HEK293 (cell line): Measurements from ENCODE around the gene SRSF11.
A peak's percentile ranks its signal among the peaks of the same experiment; 100 is the strongest.

ENCODE experiments used
- CTCF ChIA-PET: fragments of 350-600 bp; formaldehyde crosslinking; extraction: SDS; loops from one replicate; lab custom pipeline; 2021; ENCODE audit warnings: antibody characterized with exemption; lab: Yijun Ruan, JAX
- POLR2A ChIA-PET: fragments of 300-600 bp; formaldehyde crosslinking; extraction: SDS; loops from one replicate; lab custom pipeline; 2020; ENCODE audit warnings: antibody characterized with exemption, inconsistent platforms; lab: Yijun Ruan, JAX
- H3K27ac ChIP-seq: fragments of 200-500 bp; sonication (Bioruptor generic); 2 replicates; pipeline ENCODE4 v1.5.1; 2014; ENCODE audit warnings: low read depth, low read length, control low read depth, inconsistent platforms; ENCODE audit errors: extremely low read depth
- H3K36me3 ChIP-seq, 2 experiments: fragments of 200-500 bp in 1 of 2; sonication (Bioruptor generic) in 1 of 2; 1 replicate in 1 of 2; 2 replicates in 1 of 2; pipeline ENCODE4 v1.5.1; 2014 to 2017; ENCODE audit warnings: inconsistent platforms in 2 of 2, low read length in 2 of 2; ENCODE audit not compliant: control insufficient read depth in 2 of 2, insufficient read depth in 1 of 2
- H3K4me1 ChIP-seq: fragments of 200-500 bp; sonication (Bioruptor generic); 2 replicates; pipeline ENCODE4 v1.5.1; 2014; ENCODE audit warnings: mild to moderate bottlenecking, low read length, inconsistent platforms; ENCODE audit not compliant: control insufficient read depth, insufficient read depth
- H3K4me3 ChIP-seq: 2 replicates; pipeline ENCODE4 v1.5.1; 2011; ENCODE audit warnings: low read depth, mild to moderate bottlenecking, control low read depth, low read length, moderate library complexity
- H3K9me3 ChIP-seq: fragments of 200-500 bp; sonication (Bioruptor generic); 2 replicates; pipeline ENCODE4 v1.5.1; 2014; ENCODE audit warnings: low read depth, low read length, inconsistent platforms; ENCODE audit not compliant: control insufficient read depth, insufficient read depth
- GLIS1 ChIP-seq: fragments of 450-650 bp; formaldehyde crosslinking; IDR thresholded peaks from 2 replicates; pipeline ENCODE4 v1.5.1; 2016; ENCODE audit warnings: missing biosample characterization, missing genetic modification characterization
- OSR2 ChIP-seq: fragments of 450-650 bp; formaldehyde crosslinking; IDR thresholded peaks from 2 replicates; pipeline ENCODE4 v1.5.1; 2016; ENCODE audit warnings: missing biosample characterization, missing genetic modification characterization
- PRDM6 ChIP-seq: fragments of 450-650 bp; formaldehyde crosslinking; IDR thresholded peaks from 2 replicates; pipeline ENCODE4 v1.5.1; 2017; ENCODE audit warnings: missing biosample characterization, missing genetic modification characterization
- ZFP69B ChIP-seq: fragments of 450-650 bp; formaldehyde crosslinking; IDR thresholded peaks from 2 replicates; pipeline ENCODE4 v1.5.1; 2016; ENCODE audit warnings: missing biosample characterization, missing genetic modification characterization
- ZNF292 ChIP-seq: fragments of 450-650 bp; formaldehyde crosslinking; IDR thresholded peaks from 2 replicates; pipeline ENCODE4 v1.5.1; 2016; ENCODE audit warnings: low read depth, missing biosample characterization, missing genetic modification characterization, borderline replicate concordance
- ZNF324 ChIP-seq: fragments of 450-650 bp; formaldehyde crosslinking; IDR thresholded peaks from 2 replicates; pipeline ENCODE4 v1.5.1; 2016; ENCODE audit warnings: missing biosample characterization, missing genetic modification characterization
- ZNF350 ChIP-seq: fragments of 450-650 bp; formaldehyde crosslinking; IDR thresholded peaks from 2 replicates; pipeline ENCODE4 v1.5.0; 2017; ENCODE audit warnings: missing biosample characterization, mild to moderate bottlenecking, missing genetic modification characterization
- ZNF362 ChIP-seq: fragments of 450-650 bp; formaldehyde crosslinking; IDR thresholded peaks from 2 replicates; pipeline ENCODE4 v1.5.1; 2016; ENCODE audit warnings: missing biosample characterization, missing genetic modification characterization
- ZNF394 ChIP-seq: fragments of 450-650 bp; formaldehyde crosslinking; IDR thresholded peaks from 2 replicates; pipeline ENCODE4 v1.5.1; 2016; ENCODE audit warnings: missing biosample characterization, missing genetic modification characterization, mild to moderate bottlenecking, moderate library complexity, borderline replicate concordance
- ZNF426 ChIP-seq: fragments of 450-650 bp; formaldehyde crosslinking; IDR thresholded peaks from 2 replicates; pipeline ENCODE4 v1.5.1; 2017; ENCODE audit warnings: missing biosample characterization, missing genetic modification characterization, mild to moderate bottlenecking, inconsistent platforms, moderate library complexity
- ZNF544 ChIP-seq: fragments of 450-650 bp; formaldehyde crosslinking; IDR thresholded peaks from 2 replicates; pipeline ENCODE4 v1.5.0; 2017; ENCODE audit warnings: missing biosample characterization, missing genetic modification characterization
- ZNF626 ChIP-seq: fragments of 450-650 bp; sonication (Bioruptor Pico); formaldehyde crosslinking; IDR thresholded peaks from 2 replicates; pipeline ENCODE4 v1.5.1; 2018; ENCODE audit warnings: missing biosample characterization, missing genetic modification characterization, inconsistent platforms
- ZNF76 ChIP-seq: fragments of 450-650 bp; formaldehyde crosslinking; IDR thresholded peaks from 2 replicates; pipeline ENCODE4; 2016; ENCODE audit warnings: low read depth, missing biosample characterization, missing genetic modification characterization, borderline replicate concordance
- ZNF785 ChIP-seq: fragments of 450-650 bp; formaldehyde crosslinking; IDR thresholded peaks from 2 replicates; pipeline ENCODE4 v1.5.1; 2016; ENCODE audit warnings: missing biosample characterization, missing genetic modification characterization
- ZNF843 ChIP-seq: fragments of 450-650 bp; formaldehyde crosslinking; IDR thresholded peaks from 2 replicates; pipeline ENCODE4 v1.5.1; 2016; ENCODE audit warnings: missing biosample characterization, missing genetic modification characterization
- TF ChIP-seq, protein P1 (sequence below): fragments of 450-650 bp; formaldehyde crosslinking; IDR thresholded peaks from 2 replicates; pipeline ENCODE4 v1.5.1; 2016; ENCODE audit warnings: missing biosample characterization, missing genetic modification characterization
- TF ChIP-seq, protein P2 (sequence below): fragments of 450-650 bp; formaldehyde crosslinking; conservative IDR thresholded peaks from 2 replicates; pipeline ENCODE4 v1.5.1; 2016; ENCODE audit warnings: low read depth, missing biosample characterization, missing genetic modification characterization

SRSF11 gene

GRCh38 chr1:70227439-70227838 lies 6.3 kb downstream of the SRSF11 start:
- no peaks in the 10 kb centered on the region for H3K9me3 ChIP-seq
- ChIA-PET POLR2A (interaction anchor here (0.6 kb wide), 1 partner anchor 118 kb away, joined by 3 read pairs; no protein-coding TSS in a partner anchor), CTCF (interaction anchor here (1.3 kb wide), 1 partner anchor 95 kb away, joined by 3 read pairs; no protein-coding TSS in a partner anchor)
- TF ChIP-seq, protein P1, sequence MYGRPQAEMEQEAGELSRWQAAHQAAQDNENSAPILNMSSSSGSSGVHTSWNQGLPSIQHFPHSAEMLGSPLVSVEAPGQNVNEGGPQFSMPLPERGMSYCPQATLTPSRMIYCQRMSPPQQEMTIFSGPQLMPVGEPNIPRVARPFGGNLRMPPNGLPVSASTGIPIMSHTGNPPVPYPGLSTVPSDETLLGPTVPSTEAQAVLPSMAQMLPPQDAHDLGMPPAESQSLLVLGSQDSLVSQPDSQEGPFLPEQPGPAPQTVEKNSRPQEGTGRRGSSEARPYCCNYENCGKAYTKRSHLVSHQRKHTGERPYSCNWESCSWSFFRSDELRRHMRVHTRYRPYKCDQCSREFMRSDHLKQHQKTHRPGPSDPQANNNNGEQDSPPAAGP: no peak
- TF ChIP-seq ZNF843 (tag by site-specific recombination) (no peak), ZFP69B (tag by site-specific recombination) (no peak), PRDM6 (tag by site-specific recombination) (peak; percentile 69), ZNF362 (peak; percentile 66; the same call in 1 of the 2 replicates), ZNF292 (tag by site-specific recombination) (no peak)
- H3K4me3 ChIP-seq: no peak overlapping the region
- H3K27ac ChIP-seq: no peak overlapping the region
- peaks cover 50 to 88% of the 10 kb centered on the region in 2 experiments; a peak in 2 of 3 replicates for H3K36me3 ChIP-seq
- peaks cover 5% of the 10 kb centered on the region; the same call in 1 of the 2 replicates for H3K4me1 ChIP-seq

DNA sequence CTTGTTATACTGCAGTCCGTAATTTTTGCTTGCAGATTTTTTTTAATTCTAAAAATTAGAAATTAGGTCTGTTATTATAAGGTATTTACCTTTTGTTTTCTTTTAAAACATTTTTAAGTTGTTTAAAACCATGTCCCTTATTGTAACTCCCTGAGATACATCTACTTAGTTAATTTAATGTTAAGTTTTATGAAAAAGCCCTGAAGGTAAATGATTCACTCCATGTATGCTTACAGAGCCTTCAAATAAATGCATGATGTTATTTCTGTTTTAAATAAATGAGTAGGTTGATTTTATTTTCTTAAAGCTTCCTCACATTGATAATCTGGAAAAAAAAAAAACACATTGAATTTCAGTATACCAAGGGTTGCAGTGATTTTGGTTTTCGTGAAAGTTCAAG lies 7.5 kb downstream of the SRSF11 start:
- Histone ChIP-seq H3K4me1 (0 out of 2 replicates have a peak, but pooled peaks cover 3% of the 10 kb centered on the region), H3K9me3 (no peaks in the 10 kb centered on the region), H3K36me3 (peaks cover 53 to 89% of the 10 kb centered on the region in 2 experiments), H3K27ac (no peak overlapping the region), H3K4me3 (no peak overlapping the region)
- POLR2A ChIA-PET: no interaction called here
- CTCF ChIA-PET: no interaction called here
- TF ChIP-seq GLIS1 (tag by site-specific recombination): no peak
- TF ChIP-seq, protein P2, sequence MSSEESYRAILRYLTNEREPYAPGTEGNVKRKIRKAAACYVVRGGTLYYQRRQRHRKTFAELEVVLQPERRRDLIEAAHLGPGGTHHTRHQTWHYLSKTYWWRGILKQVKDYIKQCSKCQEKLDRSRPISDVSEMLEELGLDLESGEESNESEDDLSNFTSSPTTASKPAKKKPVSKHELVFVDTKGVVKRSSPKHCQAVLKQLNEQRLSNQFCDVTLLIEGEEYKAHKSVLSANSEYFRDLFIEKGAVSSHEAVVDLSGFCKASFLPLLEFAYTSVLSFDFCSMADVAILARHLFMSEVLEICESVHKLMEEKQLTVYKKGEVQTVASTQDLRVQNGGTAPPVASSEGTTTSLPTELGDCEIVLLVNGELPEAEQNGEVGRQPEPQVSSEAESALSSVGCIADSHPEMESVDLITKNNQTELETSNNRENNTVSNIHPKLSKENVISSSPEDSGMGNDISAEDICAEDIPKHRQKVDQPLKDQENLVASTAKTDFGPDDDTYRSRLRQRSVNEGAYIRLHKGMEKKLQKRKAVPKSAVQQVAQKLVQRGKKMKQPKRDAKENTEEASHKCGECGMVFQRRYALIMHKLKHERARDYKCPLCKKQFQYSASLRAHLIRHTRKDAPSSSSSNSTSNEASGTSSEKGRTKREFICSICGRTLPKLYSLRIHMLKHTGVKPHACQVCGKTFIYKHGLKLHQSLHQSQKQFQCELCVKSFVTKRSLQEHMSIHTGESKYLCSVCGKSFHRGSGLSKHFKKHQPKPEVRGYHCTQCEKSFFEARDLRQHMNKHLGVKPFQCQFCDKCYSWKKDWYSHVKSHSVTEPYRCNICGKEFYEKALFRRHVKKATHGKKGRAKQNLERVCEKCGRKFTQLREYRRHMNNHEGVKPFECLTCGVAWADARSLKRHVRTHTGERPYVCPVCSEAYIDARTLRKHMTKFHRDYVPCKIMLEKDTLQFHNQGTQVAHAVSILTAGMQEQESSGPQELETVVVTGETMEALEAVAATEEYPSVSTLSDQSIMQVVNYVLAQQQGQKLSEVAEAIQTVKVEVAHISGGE (tag by site-specific recombination): no peak
- TF ChIP-seq ZNF426 (tag by site-specific recombination): no peak
- no peak for TF ChIP-seq ZNF626
- no peak for TF ChIP-seq OSR2 (tag by site-specific recombination)
- no peak for TF ChIP-seq ZNF324 (tag by site-specific recombination)
- TF ChIP-seq ZNF394 (tag by site-specific recombination): no peak
- no peak for TF ChIP-seq ZNF76 (tag by site-specific recombination)
- TF ChIP-seq ZNF785 (tag by site-specific recombination): no peak
- no peak for TF ChIP-seq ZNF544 (tag by site-specific recombination)
- TF ChIP-seq ZNF350 (tag by site-specific recombination): no peak
